Measurements from ENCODE around the gene PRDM15. TPM values are rescaled to one million over a fixed set of nuclear protein-coding genes. Genes with fewer than 3 reads are reported as not detected.
A peak's percentile ranks its signal among the peaks of the same experiment; 100 is the strongest.

Gene PRDM15
- total RNA-seq, 4 donors from 2014 or later: 11.8 to 33.7 (median 18.5) TPM

DNA sequence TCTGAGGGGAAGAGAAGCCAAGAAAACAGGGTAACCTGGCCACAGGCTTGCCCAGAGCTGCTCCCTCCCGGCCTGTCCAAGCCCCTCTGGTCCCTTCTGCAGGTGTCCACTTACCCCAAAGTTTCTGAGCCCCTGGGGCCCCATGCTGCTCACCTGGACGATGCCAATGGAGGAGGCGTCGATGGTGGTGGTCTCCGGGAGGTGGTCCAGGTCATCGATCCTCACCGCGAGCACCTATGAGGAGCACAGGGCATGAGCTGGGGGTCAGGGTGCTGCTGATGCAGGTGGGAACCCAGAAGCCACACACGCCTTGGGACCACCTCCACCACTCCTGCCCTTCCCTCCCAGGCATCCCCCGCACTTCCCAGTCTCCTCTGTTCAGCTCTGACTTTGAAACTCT, 74.8 kb downstream of the PRDM15 start:
- DNase-seq (ENCODE audit: low spot score in 2 of 2): no peak
- no peak overlapping the region for H3K4me3 ChIP-seq
- H3K27ac ChIP-seq: no peak overlapping the region
- H3K36me3 ChIP-seq: peaks cover 0 to 61% (median 7%) of the 10 kb centered on the region in 3 donors
- H3K4me1 ChIP-seq: peaks cover 0 to 19% (median 0%) of the 10 kb centered on the region in 4 donors
- no peak for TF ChIP-seq POLR2A (IDR thresholded peaks at IDR 0.05)
- TF ChIP-seq EP300 (IDR thresholded peaks at IDR 0.05): no peak
- TF ChIP-seq, protein P1, sequence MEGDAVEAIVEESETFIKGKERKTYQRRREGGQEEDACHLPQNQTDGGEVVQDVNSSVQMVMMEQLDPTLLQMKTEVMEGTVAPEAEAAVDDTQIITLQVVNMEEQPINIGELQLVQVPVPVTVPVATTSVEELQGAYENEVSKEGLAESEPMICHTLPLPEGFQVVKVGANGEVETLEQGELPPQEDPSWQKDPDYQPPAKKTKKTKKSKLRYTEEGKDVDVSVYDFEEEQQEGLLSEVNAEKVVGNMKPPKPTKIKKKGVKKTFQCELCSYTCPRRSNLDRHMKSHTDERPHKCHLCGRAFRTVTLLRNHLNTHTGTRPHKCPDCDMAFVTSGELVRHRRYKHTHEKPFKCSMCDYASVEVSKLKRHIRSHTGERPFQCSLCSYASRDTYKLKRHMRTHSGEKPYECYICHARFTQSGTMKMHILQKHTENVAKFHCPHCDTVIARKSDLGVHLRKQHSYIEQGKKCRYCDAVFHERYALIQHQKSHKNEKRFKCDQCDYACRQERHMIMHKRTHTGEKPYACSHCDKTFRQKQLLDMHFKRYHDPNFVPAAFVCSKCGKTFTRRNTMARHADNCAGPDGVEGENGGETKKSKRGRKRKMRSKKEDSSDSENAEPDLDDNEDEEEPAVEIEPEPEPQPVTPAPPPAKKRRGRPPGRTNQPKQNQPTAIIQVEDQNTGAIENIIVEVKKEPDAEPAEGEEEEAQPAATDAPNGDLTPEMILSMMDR (IDR thresholded peaks at IDR 0.05): no peak
- H3K9me3 ChIP-seq: no peaks in the 10 kb centered on the region
- no peaks in the 10 kb centered on the region for H3K27me3 ChIP-seq
- 97 to 99% methylated on average over 10 of the region's 10 CpGs for WGBS, 2 donors

DNA sequence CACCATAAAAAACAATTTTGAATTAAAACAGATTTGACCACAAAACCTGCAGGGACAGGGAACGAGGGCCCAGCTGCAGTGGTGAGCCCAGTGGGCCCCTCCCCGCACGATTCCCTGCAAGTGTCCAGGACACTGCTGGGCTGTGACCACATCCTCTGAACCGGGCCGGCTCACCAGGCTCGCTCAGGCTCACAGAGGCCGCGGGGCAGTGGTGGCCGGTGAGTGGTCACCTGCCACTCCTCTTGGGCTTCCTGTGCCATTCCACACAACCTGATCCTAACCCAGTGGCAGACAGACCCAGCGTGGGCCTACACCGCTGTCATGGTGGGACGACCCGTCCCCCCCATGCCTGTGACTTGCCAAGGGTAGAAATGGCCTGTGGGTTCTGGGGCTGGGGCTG, 75.8 kb downstream of the PRDM15 start:
- TF ChIP-seq, protein P1 (IDR thresholded peaks at IDR 0.05): no peak
- TF ChIP-seq POLR2A (IDR thresholded peaks at IDR 0.05) (no peak), EP300 (IDR thresholded peaks at IDR 0.05) (no peak)
- Histone ChIP-seq H3K9me3 (no peaks in the 10 kb centered on the region), H3K36me3 (peaks cover 0 to 59% (median 8%) of the 10 kb centered on the region in 3 donors), H3K27ac (no peak overlapping the region), H3K27me3 (no peaks in the 10 kb centered on the region), H3K4me3 (no peak overlapping the region), H3K4me1 (peaks cover 0 to 19% (median 0%) of the 10 kb centered on the region in 4 donors)
- DNase-seq (ENCODE audit: low spot score in 2 of 2): no peak
- 65 to 86% methylated on average over 7 to 13 of the region's 13 CpGs for WGBS, 2 donors

DNA sequence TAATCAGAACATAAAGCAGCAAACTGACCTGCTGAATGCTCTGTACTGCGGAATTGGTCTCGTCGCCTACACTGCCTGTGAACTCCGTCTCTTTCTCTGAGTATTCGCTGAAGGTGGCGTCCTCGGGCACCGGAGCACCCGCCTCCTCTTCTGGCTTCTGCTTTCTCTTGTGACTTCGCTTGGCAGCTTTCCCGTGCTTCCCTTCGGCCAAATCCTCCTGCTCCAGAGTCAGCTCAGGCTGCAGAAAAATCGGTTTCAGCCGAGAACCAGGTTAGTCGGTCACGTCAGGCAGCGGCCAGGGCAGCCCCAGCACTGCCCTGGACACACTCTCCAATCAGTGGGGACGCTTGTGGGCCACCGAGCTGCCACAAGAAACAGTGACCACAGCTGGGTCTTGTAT, 76.5 kb downstream of the PRDM15 start:
- H3K4me1 ChIP-seq: peaks cover 0 to 19% (median 0%) of the 10 kb centered on the region in 4 donors
- peak; percentile 58 to 66 for DNase-seq (ENCODE audit: low spot score in 2 of 2)
- WGBS, 2 donors: 59 to 61% methylated on average over 19 of the region's 19 CpGs
- H3K9me3 ChIP-seq: no peaks in the 10 kb centered on the region
- TF ChIP-seq EP300 (IDR thresholded peaks at IDR 0.05) (no peak), POLR2A (IDR thresholded peaks at IDR 0.05) (no peak)
- TF ChIP-seq, protein P1 (IDR thresholded peaks at IDR 0.05): no peak
- H3K27ac ChIP-seq: peak overlapping the region in 1 of 4 donors; percentile 39
- no peak overlapping the region for H3K4me3 ChIP-seq
- H3K36me3 ChIP-seq: peaks cover 0 to 59% (median 10%) of the 10 kb centered on the region in 3 donors
- no peaks in the 10 kb centered on the region for H3K27me3 ChIP-seq

DNA sequence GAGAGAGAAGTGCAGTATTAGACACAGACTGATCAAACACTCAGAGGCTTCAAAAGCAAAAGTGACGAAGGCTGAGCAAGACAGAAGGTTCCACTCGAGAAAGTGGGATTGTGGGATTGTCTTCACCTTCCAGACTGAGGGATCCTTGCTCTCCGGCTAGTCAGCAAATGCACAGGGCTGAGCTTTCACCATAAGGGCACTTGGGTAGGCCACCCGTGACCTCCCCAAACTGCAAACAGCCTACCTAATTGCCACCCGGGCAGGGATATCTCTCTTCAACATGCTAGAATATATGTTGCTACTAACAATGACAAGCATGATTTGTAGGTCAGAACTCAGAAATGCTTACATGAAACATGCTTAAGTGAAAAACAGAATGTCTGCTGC, 77.0 kb downstream of the PRDM15 start:
- WGBS, 2 donors: 80 to 82% methylated on average over 5 of the region's 5 CpGs
- Histone ChIP-seq H3K27me3 (no peaks in the 10 kb centered on the region), H3K9me3 (no peaks in the 10 kb centered on the region), H3K36me3 (peaks cover 0 to 61% (median 10%) of the 10 kb centered on the region in 3 donors), H3K27ac (peak overlapping the region in 1 of 4 donors; percentile 39), H3K4me3 (no peak overlapping the region), H3K4me1 (peaks cover 0 to 19% (median 0%) of the 10 kb centered on the region in 4 donors)
- DNase-seq (ENCODE audit: low spot score in 2 of 2): no peak
- TF ChIP-seq POLR2A (IDR thresholded peaks at IDR 0.05) (no peak), EP300 (IDR thresholded peaks at IDR 0.05) (no peak)
- TF ChIP-seq, protein P1 (IDR thresholded peaks at IDR 0.05): no peak

DNA sequence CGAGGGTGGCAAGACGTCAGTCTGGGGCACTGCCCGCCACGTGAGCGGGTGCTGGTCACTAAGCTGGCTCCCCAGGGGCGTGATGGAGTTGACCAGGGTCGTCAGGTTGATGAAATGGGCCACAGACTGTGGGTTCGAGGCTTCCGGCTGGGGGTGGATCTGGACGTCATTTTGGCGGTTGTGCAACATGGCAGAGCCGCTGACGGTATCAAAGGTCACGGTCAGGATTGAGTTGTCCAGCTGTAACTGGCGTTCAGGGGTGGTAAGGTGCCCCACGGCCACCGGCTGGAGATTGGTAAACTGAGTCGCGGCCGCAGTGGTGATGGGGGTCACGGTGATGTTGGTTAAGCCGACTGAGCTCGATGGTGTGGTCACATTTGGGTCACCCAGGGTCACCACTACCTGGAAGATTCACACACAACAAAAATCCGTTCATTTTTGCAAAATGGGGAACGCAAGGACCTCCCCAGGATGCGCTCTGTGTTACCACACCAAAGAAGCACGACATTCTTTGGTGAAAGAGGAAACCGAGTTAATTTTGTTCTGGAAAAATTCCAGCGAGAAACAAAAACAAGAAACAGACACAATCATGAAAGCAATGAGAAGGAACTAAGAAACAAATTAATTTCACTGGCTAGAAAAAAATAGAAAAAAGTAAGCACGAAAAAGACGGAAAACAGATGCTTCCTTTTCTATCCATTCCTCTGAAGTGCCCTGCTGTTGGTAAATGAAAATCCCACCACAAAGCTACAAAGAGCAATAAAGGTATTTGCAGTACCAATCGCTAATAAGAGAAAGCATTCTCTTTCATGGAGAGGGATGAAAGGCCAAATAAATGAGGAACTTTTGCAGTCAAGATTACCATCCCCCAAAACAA, 77.6 kb downstream of the PRDM15 start:
- H3K36me3 ChIP-seq: peaks cover 0 to 68% (median 10%) of the 10 kb centered on the region in 3 donors
- WGBS, 2 donors: 86 to 88% methylated on average over 32 of the region's 32 CpGs
- no peaks in the 10 kb centered on the region for H3K27me3 ChIP-seq
- no peak overlapping the region for H3K4me3 ChIP-seq
- peaks cover 0 to 19% (median 0%) of the 10 kb centered on the region in 4 donors for H3K4me1 ChIP-seq
- no peaks in the 10 kb centered on the region for H3K9me3 ChIP-seq
- TF ChIP-seq EP300 (IDR thresholded peaks at IDR 0.05) (no peak), POLR2A (IDR thresholded peaks at IDR 0.05) (no peak)
- TF ChIP-seq, protein P1 (IDR thresholded peaks at IDR 0.05): no peak
- H3K27ac ChIP-seq: peak overlapping the region in 1 of 4 donors; percentile 39
- DNase-seq (ENCODE audit: low spot score in 2 of 2): no peak

All from tibial nerve (tissue), 4 donors.